Measurements from ENCODE around the gene PLA2G2E.

PLA2G2E gene

GRCh38 chr1:19922015-19922688 is 1.3 kb downstream of the PLA2G2E start:
- Histone ChIP-seq H3K27me3 (ENCODE audit: low read depth) (no peaks in the 10 kb centered on the region), H3K9me3 (no peaks in the 10 kb centered on the region), H3K4me3 (no peak overlapping the region), H3K36me3 (replicated peaks) (no peaks in the 10 kb centered on the region), H3K4me1 (no peaks in the 10 kb centered on the region)
- in situ Hi-C loops (cut with MboI; ENCODE audit: low sequenced_read_pairs) = loop anchor here (5.0 kb wide), 1 partner anchor 230 kb away; no protein-coding TSS in a partner anchor
- no peak for DNase-seq (ENCODE audit: low spot score in 2 of 2)

- no peak overlapping the region for H3K4me3 ChIP-seq
- no peaks in the 10 kb centered on the region for H3K9me3 ChIP-seq
- H3K36me3 ChIP-seq (replicated peaks) = no peaks in the 10 kb centered on the region
- no peak for DNase-seq (ENCODE audit: low spot score in 2 of 2)
- in situ Hi-C loops (cut with MboI; ENCODE audit: low sequenced_read_pairs) = loop anchor here (5.0 kb wide), 1 partner anchor 231 kb away; no protein-coding TSS in a partner anchor
- no peaks in the 10 kb centered on the region for H3K4me1 ChIP-seq
- no peaks in the 10 kb centered on the region for H3K27me3 ChIP-seq (ENCODE audit: low read depth)
These were observed 2.1 kb downstream of the PLA2G2E start for GRCh38 chr1:19921310-19921709.

- no peak overlapping the region for H3K4me3 ChIP-seq
- no peaks in the 10 kb centered on the region for H3K4me1 ChIP-seq
- no peaks in the 10 kb centered on the region for H3K36me3 ChIP-seq (replicated peaks)
- in situ Hi-C loops (cut with MboI; ENCODE audit: low sequenced_read_pairs) = loop anchor here (5.0 kb wide), 1 partner anchor 232 kb away; no protein-coding TSS in a partner anchor
- H3K9me3 ChIP-seq = no peaks in the 10 kb centered on the region
- DNase-seq (ENCODE audit: low spot score in 2 of 2) = no peak
- no peaks in the 10 kb centered on the region for H3K27me3 ChIP-seq (ENCODE audit: low read depth)
These were observed 3.2 kb downstream of the PLA2G2E start for GRCh38 chr1:19920132-19920710.

GRCh38 chr1:19918057-19918456 is 5.4 kb downstream of the PLA2G2E start:
- DNase-seq (ENCODE audit: low spot score in 2 of 2) = peak; percentile 62 to 89
- H3K4me3 ChIP-seq = no peak overlapping the region
- H3K36me3 ChIP-seq (replicated peaks) = peaks cover 7% of the 10 kb centered on the region
- H3K9me3 ChIP-seq = no peaks in the 10 kb centered on the region
- no peaks in the 10 kb centered on the region for H3K27me3 ChIP-seq (ENCODE audit: low read depth)
- H3K4me1 ChIP-seq = no peaks in the 10 kb centered on the region
- in situ Hi-C loops (cut with MboI; ENCODE audit: low sequenced_read_pairs) = loop anchor here (5.0 kb wide), 1 partner anchor 579 kb away; no protein-coding TSS in a partner anchor

GRCh38 chr1:19910650-19911049 is 12.8 kb downstream of the PLA2G2E start:
- Histone ChIP-seq H3K36me3 (replicated peaks) (peaks cover 68% of the 10 kb centered on the region), H3K4me1 (no peaks in the 10 kb centered on the region), H3K9me3 (no peaks in the 10 kb centered on the region), H3K27me3 (ENCODE audit: low read depth) (no peaks in the 10 kb centered on the region), H3K4me3 (no peak overlapping the region)
- in situ Hi-C loops (cut with MboI; ENCODE audit: low sequenced_read_pairs) = no loop called here
- no peak for DNase-seq (ENCODE audit: low spot score in 2 of 2)

- H3K9me3 ChIP-seq = no peaks in the 10 kb centered on the region
- no peaks in the 10 kb centered on the region for H3K4me1 ChIP-seq
- no peak overlapping the region for H3K4me3 ChIP-seq
- in situ Hi-C loops (cut with MboI; ENCODE audit: low sequenced_read_pairs) = no loop called here
- DNase-seq (ENCODE audit: low spot score in 2 of 2) = no peak
- peaks cover 69% of the 10 kb centered on the region for H3K36me3 ChIP-seq (replicated peaks)
- no peaks in the 10 kb centered on the region for H3K27me3 ChIP-seq (ENCODE audit: low read depth)
These were observed 13.4 kb downstream of the PLA2G2E start for GRCh38 chr1:19909971-19910370.

GRCh38 chr1:19909392-19909791 is 14.0 kb downstream of the PLA2G2E start:
- DNase-seq (ENCODE audit: low spot score in 2 of 2) = no peak
- in situ Hi-C loops (cut with MboI; ENCODE audit: low sequenced_read_pairs) = no loop called here

GRCh38 chr1:19907456-19907855 is 16.0 kb downstream of the PLA2G2E start:
- in situ Hi-C loops (cut with MboI; ENCODE audit: low sequenced_read_pairs) = no loop called here
- DNase-seq (ENCODE audit: low spot score in 2 of 2) = no peak
- H3K4me1 ChIP-seq = no peaks in the 10 kb centered on the region
- no peaks in the 10 kb centered on the region for H3K9me3 ChIP-seq
- no peak overlapping the region for H3K4me3 ChIP-seq
- H3K36me3 ChIP-seq (replicated peaks) = peaks cover 76% of the 10 kb centered on the region
- H3K27me3 ChIP-seq (ENCODE audit: low read depth) = no peaks in the 10 kb centered on the region

More at GRCh38 chr1:19909392-19909791, 14.0 kb downstream of the PLA2G2E start:
- no peaks in the 10 kb centered on the region for H3K4me1 ChIP-seq
- no peaks in the 10 kb centered on the region for H3K27me3 ChIP-seq (ENCODE audit: low read depth)
- H3K9me3 ChIP-seq = no peaks in the 10 kb centered on the region
- no peak overlapping the region for H3K4me3 ChIP-seq
- H3K36me3 ChIP-seq (replicated peaks) = peaks cover 75% of the 10 kb centered on the region

- Histone ChIP-seq H3K9me3 (no peaks in the 10 kb centered on the region), H3K4me3 (no peak overlapping the region), H3K4me1 (no peaks in the 10 kb centered on the region), H3K27me3 (ENCODE audit: low read depth) (no peaks in the 10 kb centered on the region), H3K36me3 (replicated peaks) (peaks cover 75% of the 10 kb centered on the region)
- DNase-seq (ENCODE audit: low spot score in 2 of 2) = no peak
- in situ Hi-C loops (cut with MboI; ENCODE audit: low sequenced_read_pairs) = no loop called here
These were observed 19.8 kb downstream of the PLA2G2E start for GRCh38 chr1:19903621-19904020.

- in situ Hi-C loops (cut with MboI; ENCODE audit: low sequenced_read_pairs) = no loop called here
- Histone ChIP-seq H3K9me3 (no peaks in the 10 kb centered on the region), H3K27me3 (ENCODE audit: low read depth) (no peaks in the 10 kb centered on the region), H3K4me1 (no peaks in the 10 kb centered on the region), H3K4me3 (no peak overlapping the region), H3K36me3 (replicated peaks) (peaks cover 70% of the 10 kb centered on the region)
- DNase-seq (ENCODE audit: low spot score in 2 of 2) = no peak
These were observed 21.8 kb downstream of the PLA2G2E start for GRCh38 chr1:19901653-19902052.

GRCh38 chr1:19894218-19894617 is 29.2 kb downstream of the PLA2G2E start:
- Histone ChIP-seq H3K4me1 (no peaks in the 10 kb centered on the region), H3K27me3 (ENCODE audit: low read depth) (no peaks in the 10 kb centered on the region), H3K36me3 (replicated peaks) (peaks cover 75% of the 10 kb centered on the region), H3K4me3 (no peak overlapping the region), H3K9me3 (no peaks in the 10 kb centered on the region)
- DNase-seq (ENCODE audit: low spot score in 2 of 2) = no peak
- in situ Hi-C loops (cut with MboI; ENCODE audit: low sequenced_read_pairs) = no loop called here

- no peaks in the 10 kb centered on the region for H3K27me3 ChIP-seq (ENCODE audit: low read depth)
- H3K4me3 ChIP-seq = no peak overlapping the region
- no peaks in the 10 kb centered on the region for H3K9me3 ChIP-seq
- in situ Hi-C loops (cut with MboI; ENCODE audit: low sequenced_read_pairs) = no loop called here
- peaks cover 70% of the 10 kb centered on the region for H3K36me3 ChIP-seq (replicated peaks)
- H3K4me1 ChIP-seq = no peaks in the 10 kb centered on the region
- no peak for DNase-seq (ENCODE audit: low spot score in 2 of 2)
These were observed 29.7 kb downstream of the PLA2G2E start for GRCh38 chr1:19893687-19894086.

- in situ Hi-C loops (cut with MboI; ENCODE audit: low sequenced_read_pairs) = no loop called here
- peaks cover 64% of the 10 kb centered on the region for H3K36me3 ChIP-seq (replicated peaks)
- no peak for DNase-seq (ENCODE audit: low spot score in 2 of 2)
These were observed 30.7 kb downstream of the PLA2G2E start for GRCh38 chr1:19892628-19893168.

GRCh38 chr1:19892129-19892528 is 31.3 kb downstream of the PLA2G2E start:
- Histone ChIP-seq H3K4me3 (no peak overlapping the region), H3K9me3 (no peaks in the 10 kb centered on the region), H3K27me3 (ENCODE audit: low read depth) (no peaks in the 10 kb centered on the region), H3K36me3 (replicated peaks) (peaks cover 65% of the 10 kb centered on the region), H3K4me1 (no peaks in the 10 kb centered on the region)
- DNase-seq (ENCODE audit: low spot score in 2 of 2) = no peak
- in situ Hi-C loops (cut with MboI; ENCODE audit: low sequenced_read_pairs) = no loop called here

More at GRCh38 chr1:19892628-19893168, 30.7 kb downstream of the PLA2G2E start:
- Histone ChIP-seq H3K4me3 (no peak overlapping the region), H3K4me1 (no peaks in the 10 kb centered on the region), H3K27me3 (ENCODE audit: low read depth) (no peaks in the 10 kb centered on the region), H3K9me3 (no peaks in the 10 kb centered on the region)

Measured in HAP-1 (cell line).